MCF 10A (cell line): ENCODE results near the gene ABHD16B. TPM values are rescaled to one million over a fixed set of nuclear protein-coding genes. Genes with fewer than 3 reads are reported as not detected.
A peak's percentile ranks its signal among the peaks of the same experiment; 100 is the strongest.

Experiments used
- BruUV-seq: library from RNA; stranded (reverse); fragments of 400-500 nt; replicated peaks from 2 replicates; lab custom pipeline; 2021; lab: Mats Ljungman, UMichigan
- CTCF ChIA-PET: fragments of 300-600 bp; sonication (Branson Sonifier 250); formaldehyde crosslinking; extraction: SDS; loops from one replicate; lab custom pipeline; 2021; ENCODE audit warnings: antibody characterized with exemption, inconsistent platforms; lab: Yijun Ruan, JAX
- POLR2A ChIA-PET: fragments of 300-600, 350-650 bp; sonication (Branson Sonifier 250); formaldehyde crosslinking; extraction: SDS; loops from one replicate; lab custom pipeline; 2020; ENCODE audit warnings: antibody characterized with exemption, inconsistent platforms; lab: Yijun Ruan, JAX
- DNase-seq: peaks from one replicate; pipeline ENCODE4 v3.0.0-alpha.2; 2018; ENCODE audit not compliant: unreplicated experiment
- H3K27ac Mint-ChIP-seq: one replicate; pipeline ENCODE4 v1.8.0; 2022; ENCODE audit warnings: mild to moderate bottlenecking, low read depth, mixed read lengths; ENCODE audit not compliant: unreplicated experiment
- H3K27me3 Mint-ChIP-seq: one replicate; pipeline ENCODE4 v1.8.0; 2022; ENCODE audit warnings: mixed read lengths; ENCODE audit not compliant: insufficient read depth, unreplicated experiment
- H3K36me3 Mint-ChIP-seq: one replicate; pipeline ENCODE4 v1.8.0; 2022; ENCODE audit warnings: mild to moderate bottlenecking, moderate library complexity, mixed read lengths; ENCODE audit not compliant: insufficient read depth, unreplicated experiment
- H3K4me1 Mint-ChIP-seq: one replicate; pipeline ENCODE4 v1.8.0; 2022; ENCODE audit warnings: mixed read lengths; ENCODE audit not compliant: insufficient read depth, unreplicated experiment
- H3K4me3 Mint-ChIP-seq: one replicate; pipeline ENCODE4 v1.8.0; 2022; ENCODE audit warnings: mild to moderate bottlenecking, moderate library complexity, mixed read lengths; ENCODE audit not compliant: unreplicated experiment
- H3K9me3 Mint-ChIP-seq: one replicate; pipeline ENCODE4 v1.8.0; 2022; ENCODE audit warnings: mixed read lengths; ENCODE audit not compliant: unreplicated experiment
- CTCF ChIP-seq: fragments of 200-600 bp; IDR thresholded peaks from one replicate; pipeline ENCODE4 v1.8.0; 2022; ENCODE audit warnings: antibody characterized with exemption, mild to moderate bottlenecking; ENCODE audit not compliant: unreplicated experiment
- intact Hi-C: fragments of 100-400 bp; cut with micrococcal nuclease; formaldehyde crosslinking; loops from 2 replicates; pipeline ENCODE4 v1.14.1; 2022
- total RNA-seq: library from RNA; stranded (reverse); gene quantifications from 2 replicates; pipeline ENCODE4 v1.2.3, GENCODE V29; 2022

Gene ABHD16B
- total RNA-seq, 1 experiment from 2014 or later = not detected

- ChIA-PET CTCF (no interaction called here), POLR2A (no interaction called here)
- H3K27me3 Mint-ChIP-seq = no peaks in the 10 kb centered on the region
- no TSS peak for BruUV-seq
- H3K36me3 Mint-ChIP-seq = peaks cover 33% of the 10 kb centered on the region
- no peak overlapping the region for H3K4me3 Mint-ChIP-seq
- peaks cover 9% of the 10 kb centered on the region for H3K4me1 Mint-ChIP-seq
- TF ChIP-seq CTCF = no peak
- intact Hi-C loops = no loop called here
- no peaks in the 10 kb centered on the region for H3K9me3 Mint-ChIP-seq
- DNase-seq = no peak
- no peak overlapping the region for H3K27ac Mint-ChIP-seq
Measured at GRCh38 chr20:63860325-63861051, 810 bp upstream of the ABHD16B start.

- ChIA-PET POLR2A (interaction anchor here (0.8 to 4.4 kb wide), 2 partner anchors 13 to 28 kb away, joined by 5 to 85 read pairs; no protein-coding TSS in a partner anchor), CTCF (interaction anchor here (0.6 to 2.7 kb wide), 4 partner anchors 11 to 353 kb away, joined by 3 to 16 read pairs (median 4); no protein-coding TSS in a partner anchor)
- DNase-seq = no peak
- Mint-ChIP-seq H3K4me3 (no peak overlapping the region), H3K27ac (no peak overlapping the region), H3K4me1 (peaks cover 9% of the 10 kb centered on the region), H3K9me3 (no peaks in the 10 kb centered on the region), H3K36me3 (peaks cover 38% of the 10 kb centered on the region), H3K27me3 (no peaks in the 10 kb centered on the region)
- no TSS peak for BruUV-seq
- intact Hi-C loops = no loop called here
- TF ChIP-seq CTCF = no peak
Measured at GRCh38 chr20:63861981-63862901, 943 bp downstream of the ABHD16B start.

- POLR2A ChIA-PET = interaction anchor here (0.6 to 4.8 kb wide), 24 partner anchors 8 to 335 kb away, joined by 3 to 142 read pairs (median 17); partner anchors contain the start of genes ARFRP1, DNAJC5, GMEB2 and PRPF6
- intact Hi-C loops = no loop called here
- H3K4me1 Mint-ChIP-seq = peaks cover 9% of the 10 kb centered on the region
- H3K9me3 Mint-ChIP-seq = no peaks in the 10 kb centered on the region
- H3K4me3 Mint-ChIP-seq = peak overlapping the region; percentile 98
- TF ChIP-seq CTCF = no peak
- no TSS peak for BruUV-seq
- H3K27me3 Mint-ChIP-seq = no peaks in the 10 kb centered on the region
- peaks cover 42% of the 10 kb centered on the region for H3K36me3 Mint-ChIP-seq
- DNase-seq = no peak
- CTCF ChIA-PET = interaction anchor here (0.5 to 2.7 kb wide), 10 partner anchors 11 to 325 kb away, joined by 3 to 16 read pairs (median 4); partner anchors contain the start of genes ARFRP1 and ZGPAT
- peak overlapping the region; percentile 96 for H3K27ac Mint-ChIP-seq
Measured at GRCh38 chr20:63863021-63863797, 1.9 kb downstream of the ABHD16B start.
